ENCODE measurements around the gene E2F8.

E2F8 gene

DNA sequence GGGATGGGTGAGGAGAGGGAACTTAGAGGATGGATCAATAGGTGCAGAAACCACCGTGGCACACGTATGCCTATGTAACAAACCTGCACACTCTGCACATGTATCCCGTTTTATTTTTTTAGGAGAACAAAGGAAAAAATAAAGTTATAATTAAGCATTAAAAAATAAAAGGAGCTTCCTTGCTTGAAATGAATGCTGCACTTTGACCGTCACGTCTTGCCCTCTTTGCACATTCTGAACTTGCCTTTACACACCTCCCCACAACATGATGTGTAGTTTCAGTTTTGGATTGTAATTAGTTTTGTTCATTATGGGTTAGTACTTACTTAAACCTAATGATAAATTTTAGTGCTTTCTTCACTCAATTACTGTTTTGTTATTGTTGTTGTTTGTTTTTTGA lies 35.9 kb downstream of the E2F8 start:
- TF ChIP-seq, protein P1, sequence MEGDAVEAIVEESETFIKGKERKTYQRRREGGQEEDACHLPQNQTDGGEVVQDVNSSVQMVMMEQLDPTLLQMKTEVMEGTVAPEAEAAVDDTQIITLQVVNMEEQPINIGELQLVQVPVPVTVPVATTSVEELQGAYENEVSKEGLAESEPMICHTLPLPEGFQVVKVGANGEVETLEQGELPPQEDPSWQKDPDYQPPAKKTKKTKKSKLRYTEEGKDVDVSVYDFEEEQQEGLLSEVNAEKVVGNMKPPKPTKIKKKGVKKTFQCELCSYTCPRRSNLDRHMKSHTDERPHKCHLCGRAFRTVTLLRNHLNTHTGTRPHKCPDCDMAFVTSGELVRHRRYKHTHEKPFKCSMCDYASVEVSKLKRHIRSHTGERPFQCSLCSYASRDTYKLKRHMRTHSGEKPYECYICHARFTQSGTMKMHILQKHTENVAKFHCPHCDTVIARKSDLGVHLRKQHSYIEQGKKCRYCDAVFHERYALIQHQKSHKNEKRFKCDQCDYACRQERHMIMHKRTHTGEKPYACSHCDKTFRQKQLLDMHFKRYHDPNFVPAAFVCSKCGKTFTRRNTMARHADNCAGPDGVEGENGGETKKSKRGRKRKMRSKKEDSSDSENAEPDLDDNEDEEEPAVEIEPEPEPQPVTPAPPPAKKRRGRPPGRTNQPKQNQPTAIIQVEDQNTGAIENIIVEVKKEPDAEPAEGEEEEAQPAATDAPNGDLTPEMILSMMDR (IDR thresholded peaks at IDR 0.05; ENCODE audit: low read depth, low read length, poor library complexity, severe bottlenecking): no peak
- TF ChIP-seq EZH2phosphoT487 (IDR thresholded peaks at IDR 0.05; ENCODE audit: borderline replicate concordance, low read length): no peak
- Histone ChIP-seq H4K20me1 (ENCODE audit: control insufficient read depth, insufficient read depth, low read depth, low read length) (no peaks in the 10 kb centered on the region), H3K9me2 (replicated peaks; ENCODE audit: control insufficient read depth, low read length) (no peaks in the 10 kb centered on the region), H3K79me2 (ENCODE audit: control insufficient read depth, low read length) (no peaks in the 10 kb centered on the region), H3F3A (ENCODE audit: control insufficient read depth, insufficient read depth) (no peaks in the 10 kb centered on the region), H3K4me2 (ENCODE audit: low read length) (no peak overlapping the region), H3K4me1 (ENCODE audit: control insufficient read depth, low read length) (no peaks in the 10 kb centered on the region), H3K27me3 (ENCODE audit: control insufficient read depth, low read length) (peaks cover 25% of the 10 kb centered on the region), H3K36me3 (ENCODE audit: control insufficient read depth, low read length) (no peaks in the 10 kb centered on the region), H3K4me3 (ENCODE audit: low read length) (no peak overlapping the region), H3K9me3 (ENCODE audit: control insufficient read depth, insufficient read depth, low read length) (no peaks in the 10 kb centered on the region), H3K27ac (ENCODE audit: low read depth, low read length) (no peak overlapping the region)

DNA sequence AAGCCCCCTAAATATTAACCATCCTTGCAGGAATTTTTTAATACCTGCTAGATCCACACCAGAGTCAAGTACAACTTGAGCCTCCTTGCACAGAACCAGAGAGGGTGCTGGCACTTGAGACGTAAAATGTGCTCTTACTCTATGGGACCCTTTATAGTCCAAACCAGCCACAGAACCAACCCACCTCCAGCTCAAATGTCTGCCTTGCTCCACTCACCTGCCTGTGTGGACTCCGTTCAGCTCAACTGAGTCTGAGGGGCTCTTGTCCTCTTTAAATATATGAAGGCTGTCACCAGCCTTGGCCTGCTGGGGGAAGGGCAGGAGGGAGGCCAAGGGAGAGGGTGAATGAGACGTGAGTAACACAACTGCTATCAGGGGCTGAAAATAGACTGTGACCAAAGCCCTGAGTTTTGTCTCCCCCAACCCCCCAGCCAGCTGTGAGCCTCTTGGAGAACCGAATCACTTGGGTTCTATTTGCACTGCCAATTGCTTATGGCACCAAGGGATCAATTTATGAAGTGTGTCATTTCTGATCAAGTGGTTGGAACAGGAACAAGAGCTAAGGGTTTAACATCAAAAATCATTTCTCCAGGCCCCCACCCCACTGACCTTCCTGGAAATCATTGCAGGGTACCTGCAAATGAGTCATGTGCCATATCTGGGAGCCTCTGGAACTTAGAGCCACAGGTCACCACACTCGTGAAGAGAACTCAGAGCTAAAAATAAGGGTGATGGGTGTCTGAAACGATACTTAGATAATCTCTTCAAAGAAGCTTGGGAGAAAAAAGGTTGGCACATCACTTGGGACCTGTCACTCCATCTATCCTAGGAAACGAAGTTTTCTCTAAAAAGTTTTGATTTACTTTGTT lies 38.8 kb downstream of the E2F8 start, which contains the start of gene CSRP3:
Gene CSRP3 (minus strand): TSS at position 247 of the 869 bp plus-strand sequence. CDS start 9,535 bp downstream, outside the sequence.
- H3K79me2 ChIP-seq (ENCODE audit: control insufficient read depth, low read length): no peaks in the 10 kb centered on the region
- H3K36me3 ChIP-seq (ENCODE audit: control insufficient read depth, low read length): no peaks in the 10 kb centered on the region
- H3K4me1 ChIP-seq (ENCODE audit: control insufficient read depth, low read length): no peaks in the 10 kb centered on the region
- TF ChIP-seq, protein P1 (IDR thresholded peaks at IDR 0.05; ENCODE audit: low read depth, low read length, poor library complexity, severe bottlenecking): no peak
- no peak within 1 kb of the TSS for H3K4me3 ChIP-seq (ENCODE audit: low read length)
- H3K9me3 ChIP-seq (ENCODE audit: control insufficient read depth, insufficient read depth, low read length): no peaks in the 10 kb centered on the region
- H3F3A ChIP-seq (ENCODE audit: control insufficient read depth, insufficient read depth): no peaks in the 10 kb centered on the region
- no peaks in the 10 kb centered on the region for H4K20me1 ChIP-seq (ENCODE audit: control insufficient read depth, insufficient read depth, low read depth, low read length)
- peaks cover 10% of the 10 kb centered on the region; the same call in 1 of the 2 replicates for H3K27me3 ChIP-seq (ENCODE audit: control insufficient read depth, low read length)
- no peaks in the 10 kb centered on the region for H3K9me2 ChIP-seq (replicated peaks; ENCODE audit: control insufficient read depth, low read length)
- no peak within 1 kb of the TSS for H3K27ac ChIP-seq (ENCODE audit: low read depth, low read length)
- no peak within 1 kb of the TSS for H3K4me2 ChIP-seq (ENCODE audit: low read length)

DNA sequence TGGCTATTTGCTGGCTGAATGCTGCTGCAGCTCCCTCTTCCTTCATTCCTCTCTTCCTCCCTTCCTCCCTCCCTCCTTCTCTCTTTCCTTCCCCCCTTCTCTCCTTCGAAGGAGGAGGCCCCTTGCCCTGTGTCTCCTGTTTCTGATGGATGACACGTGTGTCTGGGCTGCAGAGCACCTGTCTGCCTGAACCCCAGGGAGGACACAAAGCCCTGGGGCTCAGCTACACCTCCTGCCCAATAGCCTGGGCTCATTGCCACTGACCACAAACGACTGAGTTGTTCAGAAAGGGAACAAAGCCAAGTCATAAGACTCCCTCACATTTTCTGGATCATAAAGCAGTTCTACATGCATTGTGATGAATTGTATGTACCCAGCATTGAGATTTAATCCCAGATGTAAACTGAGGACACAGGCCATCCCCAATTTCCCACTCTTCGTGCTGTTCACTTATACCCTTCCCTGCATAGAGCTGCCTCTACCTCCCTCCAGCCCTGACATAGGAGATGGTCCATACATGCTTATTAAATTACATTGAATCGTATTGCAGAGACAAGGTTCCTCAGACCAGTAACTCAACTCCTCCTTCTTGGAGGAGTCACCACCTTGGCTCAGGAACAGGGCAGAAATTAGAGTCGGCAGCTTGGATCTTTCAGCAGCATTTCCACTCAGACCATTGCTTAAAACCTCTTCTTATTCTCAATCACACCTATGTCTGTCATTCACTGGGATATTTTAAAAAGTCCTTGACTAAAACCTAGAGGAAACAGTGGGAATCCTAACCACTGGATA lies 40.1 kb downstream of the E2F8 start:
- no peaks in the 10 kb centered on the region for H3K36me3 ChIP-seq (ENCODE audit: control insufficient read depth, low read length)
- TF ChIP-seq, protein P1 (IDR thresholded peaks at IDR 0.05; ENCODE audit: low read depth, low read length, poor library complexity, severe bottlenecking): no peak
- TF ChIP-seq EZH2phosphoT487 (IDR thresholded peaks at IDR 0.05; ENCODE audit: borderline replicate concordance, low read length): no peak
- no peaks in the 10 kb centered on the region for H3K9me2 ChIP-seq (replicated peaks; ENCODE audit: control insufficient read depth, low read length)
- H4K20me1 ChIP-seq (ENCODE audit: control insufficient read depth, insufficient read depth, low read depth, low read length): no peaks in the 10 kb centered on the region
- H3K79me2 ChIP-seq (ENCODE audit: control insufficient read depth, low read length): no peaks in the 10 kb centered on the region
- no peaks in the 10 kb centered on the region for H3K4me1 ChIP-seq (ENCODE audit: control insufficient read depth, low read length)
- H3K4me3 ChIP-seq (ENCODE audit: low read length): no peak overlapping the region
- H3K27ac ChIP-seq (ENCODE audit: low read depth, low read length): no peak overlapping the region
- H3K9me3 ChIP-seq (ENCODE audit: control insufficient read depth, insufficient read depth, low read length): no peaks in the 10 kb centered on the region
- H3F3A ChIP-seq (ENCODE audit: control insufficient read depth, insufficient read depth): no peaks in the 10 kb centered on the region
- no peak overlapping the region for H3K4me2 ChIP-seq (ENCODE audit: low read length)
- H3K27me3 ChIP-seq (ENCODE audit: control insufficient read depth, low read length): peaks cover 6% of the 10 kb centered on the region; the same call in 1 of the 2 replicates
